Vagina (tissue), 2 donors: ENCODE data around the gene ARX.

ENCODE experiments used
- POLR2AphosphoS5 ChIP-seq, 2 donors: sonication (generic); formaldehyde crosslinking; IDR thresholded peaks; one replicate each; pipeline ENCODE4 v1.9.0; 2017; ENCODE audit warnings: antibody characterized with exemption in 2 of 2, mild to moderate bottlenecking in 2 of 2, low read depth in 1 of 2; ENCODE audit not compliant: insufficient read depth in 1 of 2
- TF ChIP-seq, protein P1 (sequence below), 3 experiments: fragments of 450-650 bp in 2 of 3; fragments of 200-600 bp in 1 of 3; sonication (generic) in 1 of 3; IDR thresholded peaks; one replicate each; pipeline ENCODE4 v1.5.1; 2017 to 2019; ENCODE audit warnings: antibody characterized with exemption in 3 of 3, mild to moderate bottlenecking in 2 of 3, moderate library complexity in 2 of 3

DNA sequence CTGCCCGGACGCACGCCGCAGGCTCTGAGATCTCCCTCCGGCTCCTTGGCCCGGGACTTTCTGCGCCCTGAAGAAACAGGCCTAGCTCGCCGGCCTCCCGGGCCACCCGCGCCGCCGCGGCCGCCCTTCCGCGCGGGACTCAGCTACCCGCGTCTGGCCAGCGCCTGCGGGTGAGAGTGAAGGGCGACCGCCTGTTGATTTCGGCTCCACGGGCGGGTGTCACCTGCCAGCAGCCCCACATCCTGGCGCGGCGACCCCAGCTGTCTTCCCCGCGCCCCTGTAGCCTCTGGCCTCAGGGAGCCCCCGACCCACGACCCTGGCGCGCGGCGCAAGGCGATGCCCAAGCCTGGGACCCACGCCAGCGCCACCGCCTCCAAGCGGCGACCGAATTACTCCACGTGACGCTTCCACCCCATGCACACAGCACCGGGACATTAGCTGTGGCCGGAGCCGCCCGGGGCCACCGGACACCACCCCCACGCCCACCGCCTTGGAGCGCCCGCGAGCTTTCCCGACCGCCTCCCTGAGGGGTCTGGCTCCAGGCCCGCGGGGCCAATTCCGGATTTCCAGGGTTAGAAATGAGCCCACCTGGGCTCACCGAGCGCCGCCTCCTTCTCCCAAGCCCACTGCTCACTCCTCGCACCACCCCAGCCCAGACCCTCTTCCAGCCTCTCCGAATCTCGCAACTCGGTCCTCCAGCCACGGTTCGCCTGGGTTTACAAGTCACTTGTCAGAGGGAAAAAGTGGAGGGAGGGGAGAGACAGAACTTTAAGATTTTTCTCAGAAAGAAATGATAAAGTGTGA is 10.2 kb downstream of the ARX start:
- TF ChIP-seq, protein P1, sequence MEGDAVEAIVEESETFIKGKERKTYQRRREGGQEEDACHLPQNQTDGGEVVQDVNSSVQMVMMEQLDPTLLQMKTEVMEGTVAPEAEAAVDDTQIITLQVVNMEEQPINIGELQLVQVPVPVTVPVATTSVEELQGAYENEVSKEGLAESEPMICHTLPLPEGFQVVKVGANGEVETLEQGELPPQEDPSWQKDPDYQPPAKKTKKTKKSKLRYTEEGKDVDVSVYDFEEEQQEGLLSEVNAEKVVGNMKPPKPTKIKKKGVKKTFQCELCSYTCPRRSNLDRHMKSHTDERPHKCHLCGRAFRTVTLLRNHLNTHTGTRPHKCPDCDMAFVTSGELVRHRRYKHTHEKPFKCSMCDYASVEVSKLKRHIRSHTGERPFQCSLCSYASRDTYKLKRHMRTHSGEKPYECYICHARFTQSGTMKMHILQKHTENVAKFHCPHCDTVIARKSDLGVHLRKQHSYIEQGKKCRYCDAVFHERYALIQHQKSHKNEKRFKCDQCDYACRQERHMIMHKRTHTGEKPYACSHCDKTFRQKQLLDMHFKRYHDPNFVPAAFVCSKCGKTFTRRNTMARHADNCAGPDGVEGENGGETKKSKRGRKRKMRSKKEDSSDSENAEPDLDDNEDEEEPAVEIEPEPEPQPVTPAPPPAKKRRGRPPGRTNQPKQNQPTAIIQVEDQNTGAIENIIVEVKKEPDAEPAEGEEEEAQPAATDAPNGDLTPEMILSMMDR (IDR thresholded peaks at IDR 0.05): no peak
- no peak for TF ChIP-seq POLR2AphosphoS5 (IDR thresholded peaks at IDR 0.05; ENCODE audit: insufficient read depth in 1 of 2, low read depth in 1 of 2)
